GM12878 (cell line): Measurements from ENCODE around the gene ZNF892. TPM values are rescaled to one million over a fixed set of nuclear protein-coding genes. Genes with fewer than 3 reads are reported as not detected.

ENCODE experiments used
- EED ChIP-seq: sonication (generic); IDR thresholded peaks from 2 replicates; pipeline ENCODE4 v1.6.1; 2016; ENCODE audit warnings: antibody characterized with exemption, low read depth
- ETV6 ChIP-seq, 2 experiments: fragments of 450-650 bp in 1 of 2; IDR thresholded peaks in 1 of 2; conservative IDR thresholded peaks in 1 of 2; 2 replicates each; pipeline ENCODE4 v1.6.1; 2014; ENCODE audit warnings: antibody characterized with exemption in 1 of 2, borderline replicate concordance in 1 of 2, low read depth in 1 of 2, mild to moderate bottlenecking in 1 of 2, moderate library complexity in 1 of 2
- KDM1A ChIP-seq: fragments of 200-600 bp; sonication (generic); IDR thresholded peaks from 2 replicates; pipeline ENCODE4 v1.6.1; 2016; ENCODE audit warnings: borderline replicate concordance
- MEF2A ChIP-seq: IDR thresholded peaks from 2 replicates; pipeline ENCODE4 v1.6.1; 2011; ENCODE audit warnings: low read depth, mild to moderate bottlenecking, low read length, moderate library complexity; ENCODE audit not compliant: insufficient read depth
- NFXL1 ChIP-seq: fragments of 450-650 bp; IDR thresholded peaks from 2 replicates; pipeline ENCODE4 v1.6.1; 2017; ENCODE audit warnings: antibody characterized with exemption, mild to moderate bottlenecking, borderline replicate concordance
- PML ChIP-seq: IDR thresholded peaks from 2 replicates; pipeline ENCODE4 v1.6.1; 2012; ENCODE audit warnings: low read length, inconsistent platforms
- RELA ChIP-seq: fragments of 450-650 bp; IDR thresholded peaks from 2 replicates; pipeline ENCODE4 v1.8.0; 2014; ENCODE audit warnings: borderline replicate concordance; ENCODE audit not compliant: partially characterized antibody
- ZNF207 ChIP-seq: fragments of 450-650 bp; IDR thresholded peaks from 2 replicates; pipeline ENCODE4 v1.6.1; 2014; ENCODE audit warnings: antibody characterized with exemption, mild to moderate bottlenecking, borderline replicate concordance
- polyA plus RNA-seq, 11 experiments: library from polyadenylated mRNA; depleted of rRNA in 4 of 11; unstranded in 6 of 11; stranded (reverse) in 5 of 11; fragments of >200 nt; fragmentation: Nextera tagmentation in 4 of 11; fragmentation: Illumina TruSeq in 1 of 11; extraction: Ambion mirVana in 4 of 11; extraction: Trizol in 1 of 11; gene quantifications; 1 replicate in 1 of 11; 2 replicates in 10 of 11; pipeline versions ENCODE4 v1.2.1 to v1.2.3, GENCODE V29; 2011 to 2016; ENCODE audit warnings: inconsistent platforms in 2 of 11, missing spikeins in 2 of 11, low read depth in 1 of 11
- total RNA-seq, 4 experiments: library from RNA; depleted of rRNA in 3 of 4; stranded (reverse); fragments of >200 nt in 3 of 4; fragmentation: Illumina TruSeq in 1 of 4; extraction: Trizol in 1 of 4; gene quantifications; 2 replicates each; pipeline versions ENCODE4 v1.2.1 to v1.2.3, GENCODE V29; 2013 to 2021
- TF ChIP-seq, protein P1 (sequence below): fragments of 450-650 bp; formaldehyde crosslinking; IDR thresholded peaks from 2 replicates; pipeline ENCODE4 v1.4.0; 2022; ENCODE audit warnings: mild to moderate bottlenecking, moderate library complexity
- TF ChIP-seq, protein P2 (sequence below): IDR thresholded peaks from 2 replicates; pipeline ENCODE4 v1.6.1; 2011; ENCODE audit warnings: mild to moderate bottlenecking, low read depth, low read length, moderate library complexity; ENCODE audit not compliant: insufficient replicate concordance

ZNF892 gene
- total and polyA plus RNA-seq, 10 of the 15 experiments (the other 5 are each of a cell fraction or from before 2014, with no cell fraction given), result 0.11 to 1.3 (median 0.29) TPM; not detected in 3

GRCh38 chr2:95207111-95207961 lies at the start of gene ZNF892 (continued):
- TF ChIP-seq PML (no peak), RELA (peak; percentile 67), MEF2A (no peak), ZNF207 (peak; percentile 88; the same call in 1 of the 2 replicates), ETV6 (conservative IDR thresholded peaks at IDR 0.05 in 1 of 2, IDR thresholded peaks at IDR 0.05 in 1 of 2; ENCODE audit: borderline replicate concordance in 1 of 2, low read depth in 1 of 2) (no peak), NFXL1 (peak; percentile 97), KDM1A (no peak), EED (no peak)
- TF ChIP-seq, protein P1, sequence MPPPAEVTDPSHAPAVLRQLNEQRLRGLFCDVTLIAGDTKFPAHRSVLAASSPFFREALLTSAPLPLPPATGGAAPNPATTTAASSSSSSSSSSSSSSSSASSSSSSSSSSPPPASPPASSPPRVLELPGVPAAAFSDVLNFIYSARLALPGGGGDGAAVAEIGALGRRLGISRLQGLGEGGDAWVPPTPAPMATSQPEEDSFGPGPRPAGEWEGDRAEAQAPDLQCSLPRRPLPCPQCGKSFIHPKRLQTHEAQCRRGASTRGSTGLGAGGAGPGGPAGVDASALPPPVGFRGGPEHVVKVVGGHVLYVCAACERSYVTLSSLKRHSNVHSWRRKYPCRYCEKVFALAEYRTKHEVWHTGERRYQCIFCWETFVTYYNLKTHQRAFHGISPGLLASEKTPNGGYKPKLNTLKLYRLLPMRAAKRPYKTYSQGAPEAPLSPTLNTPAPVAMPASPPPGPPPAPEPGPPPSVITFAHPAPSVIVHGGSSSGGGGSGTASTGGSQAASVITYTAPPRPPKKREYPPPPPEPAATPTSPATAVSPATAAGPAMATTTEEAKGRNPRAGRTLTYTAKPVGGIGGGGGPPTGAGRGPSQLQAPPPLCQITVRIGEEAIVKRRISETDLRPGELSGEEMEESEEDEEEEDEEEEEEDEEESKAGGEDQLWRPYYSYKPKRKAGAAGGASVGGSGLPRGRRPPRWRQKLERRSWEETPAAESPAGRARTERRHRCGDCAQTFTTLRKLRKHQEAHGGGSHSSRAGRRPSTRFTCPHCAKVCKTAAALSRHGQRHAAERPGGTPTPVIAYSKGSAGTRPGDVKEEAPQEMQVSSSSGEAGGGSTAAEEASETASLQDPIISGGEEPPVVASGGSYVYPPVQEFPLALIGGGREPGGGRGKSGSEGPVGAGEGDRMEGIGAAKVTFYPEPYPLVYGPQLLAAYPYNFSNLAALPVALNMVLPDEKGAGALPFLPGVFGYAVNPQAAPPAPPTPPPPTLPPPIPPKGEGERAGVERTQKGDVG, result no peak
- TF ChIP-seq, protein P2, sequence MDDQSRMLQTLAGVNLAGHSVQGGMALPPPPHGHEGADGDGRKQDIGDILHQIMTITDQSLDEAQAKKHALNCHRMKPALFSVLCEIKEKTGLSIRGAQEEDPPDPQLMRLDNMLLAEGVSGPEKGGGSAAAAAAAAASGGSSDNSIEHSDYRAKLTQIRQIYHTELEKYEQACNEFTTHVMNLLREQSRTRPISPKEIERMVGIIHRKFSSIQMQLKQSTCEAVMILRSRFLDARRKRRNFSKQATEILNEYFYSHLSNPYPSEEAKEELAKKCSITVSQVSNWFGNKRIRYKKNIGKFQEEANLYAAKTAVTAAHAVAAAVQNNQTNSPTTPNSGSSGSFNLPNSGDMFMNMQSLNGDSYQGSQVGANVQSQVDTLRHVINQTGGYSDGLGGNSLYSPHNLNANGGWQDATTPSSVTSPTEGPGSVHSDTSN, result no peak
